HG03135 (cell line): ENCODE data around the gene ASPHD1.
A peak's percentile ranks its signal among the peaks of the same experiment; 100 is the strongest.
"Not testable (repeated sequence)": the region's sequence is repeated elsewhere in the genome, so short reads cannot be mapped to it uniquely, and the experiment has no call there.

Source experiments
- ATAC-seq: cut with Tn5 transposase; IDR thresholded peaks from one replicate; pipeline ENCODE4 v1.9.1; 2021; ENCODE audit warnings: mild to moderate bottlenecking, moderate library complexity; ENCODE audit not compliant: unreplicated experiment

Gene ASPHD1

DNA sequence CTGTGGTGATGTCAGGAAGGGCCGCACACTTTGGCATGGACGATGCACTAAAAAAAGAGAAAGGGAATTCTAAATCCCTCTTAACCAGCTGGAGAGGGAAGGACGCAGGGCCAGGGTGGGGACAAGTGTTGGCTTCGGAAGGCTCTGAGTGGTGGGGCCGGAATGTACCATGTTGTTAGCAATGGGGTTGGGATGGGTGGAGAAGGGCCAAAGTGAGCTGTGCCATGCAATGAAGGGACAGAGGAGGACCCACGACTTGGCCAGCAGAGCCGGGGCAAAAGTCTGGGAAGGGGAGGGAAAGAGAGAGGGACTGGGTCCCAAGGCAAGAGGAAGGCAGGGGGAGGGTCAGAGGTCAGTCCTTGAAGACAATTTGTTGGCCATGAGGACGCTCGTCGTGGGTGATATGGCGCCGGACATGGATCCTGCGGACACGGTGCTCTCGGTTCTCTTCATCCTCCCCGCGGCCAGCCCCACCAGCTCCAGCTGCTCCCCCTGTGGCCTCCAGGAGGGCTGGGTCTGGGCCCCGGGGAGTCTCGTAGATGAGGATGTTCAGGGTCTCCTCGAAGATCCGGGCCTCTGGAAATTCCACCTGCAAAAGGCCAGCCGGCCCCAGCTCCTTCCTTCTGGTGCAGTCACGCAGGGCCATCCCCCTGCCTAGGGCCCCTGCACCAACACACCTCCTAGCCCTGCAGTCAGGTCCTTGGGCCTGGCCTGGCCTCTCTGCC, 6.4 kb downstream of the ASPHD1 start:
- ATAC-seq: no peak

DNA sequence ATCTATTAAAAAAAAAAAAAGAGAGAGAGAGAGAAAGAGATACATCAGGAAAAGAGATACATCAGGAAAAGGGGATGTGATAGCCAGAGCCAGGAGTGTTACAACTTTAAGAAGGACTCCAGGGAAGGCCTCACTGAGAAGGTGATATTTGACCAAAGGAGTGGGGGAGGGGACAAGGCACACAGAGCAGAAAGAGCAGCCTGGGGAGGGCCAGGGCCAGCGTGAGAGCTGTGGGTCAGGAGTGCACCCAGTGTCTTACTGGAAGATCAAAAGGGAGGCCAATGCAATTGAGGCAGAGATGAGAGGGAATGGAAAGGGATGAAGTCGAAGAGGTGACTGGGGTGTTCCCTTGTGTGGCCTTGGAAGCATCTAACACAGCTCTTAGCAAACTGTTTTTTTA, 7.7 kb downstream of the ASPHD1 start:
- no peak for ATAC-seq

DNA sequence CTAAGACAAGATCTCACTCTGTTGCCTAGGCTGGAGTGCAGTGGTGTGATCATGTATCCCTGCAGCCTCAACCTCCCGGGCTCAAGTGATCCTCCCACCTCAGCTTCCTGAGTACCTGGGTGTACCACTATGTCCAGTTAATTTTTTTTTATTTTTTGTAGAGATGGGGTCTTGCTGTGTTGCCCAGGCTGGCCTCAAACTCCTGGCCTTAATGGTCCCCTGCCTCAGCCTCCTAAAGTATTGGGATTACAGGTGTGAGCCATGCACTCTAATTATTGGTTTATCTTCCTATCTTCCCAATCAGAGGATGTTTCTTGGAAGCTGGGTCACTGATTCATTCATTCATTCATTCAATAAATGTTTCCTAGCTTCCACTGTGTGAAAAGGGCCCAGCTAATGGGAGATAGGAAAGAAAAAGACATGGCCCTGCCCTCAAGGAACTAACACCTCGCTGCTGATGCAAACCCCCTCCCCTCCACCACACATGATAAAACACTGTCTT, 8.5 kb downstream of the ASPHD1 start:
- no peak for ATAC-seq

DNA sequence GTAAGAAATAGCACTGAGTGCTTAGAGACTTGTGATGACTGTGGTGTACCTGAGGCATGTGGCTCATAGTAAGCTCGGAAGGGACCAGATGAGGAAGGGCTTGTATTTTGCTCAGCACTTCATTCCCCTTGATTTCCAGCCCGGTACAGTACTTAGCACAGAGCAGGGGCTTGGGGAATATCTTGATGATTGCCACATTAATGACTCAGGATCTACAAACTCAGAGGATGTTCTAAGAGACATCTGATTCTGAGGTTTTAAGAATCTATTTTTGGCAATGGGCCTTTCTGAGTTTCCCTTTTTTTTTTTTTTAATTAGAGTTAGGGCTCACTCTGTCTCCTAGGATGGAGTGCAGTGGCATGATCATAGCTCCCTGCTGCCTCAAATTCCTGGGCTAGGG, 9.1 kb downstream of the ASPHD1 start:
- no peak for ATAC-seq

DNA sequence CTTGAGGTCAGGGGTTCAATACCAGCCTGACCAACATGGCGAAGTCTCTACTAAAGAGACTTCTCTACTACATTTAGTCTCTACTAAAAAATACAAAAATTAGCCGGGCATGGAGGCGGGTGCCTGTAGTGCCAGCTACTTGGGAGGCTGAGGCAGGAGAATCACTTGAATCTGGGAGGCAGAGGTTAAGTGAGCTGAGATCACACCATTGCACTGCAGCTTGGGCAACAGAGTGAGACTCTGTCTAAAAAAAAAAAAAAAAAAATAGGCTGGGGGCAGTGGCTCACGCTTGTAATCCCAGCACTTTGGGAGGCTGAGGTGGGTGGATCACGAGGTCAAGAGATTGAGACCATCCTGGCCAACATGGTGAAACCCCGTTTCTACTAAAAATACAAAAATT, 9.6 kb downstream of the ASPHD1 start:
- ATAC-seq: not testable (repeated sequence)

DNA sequence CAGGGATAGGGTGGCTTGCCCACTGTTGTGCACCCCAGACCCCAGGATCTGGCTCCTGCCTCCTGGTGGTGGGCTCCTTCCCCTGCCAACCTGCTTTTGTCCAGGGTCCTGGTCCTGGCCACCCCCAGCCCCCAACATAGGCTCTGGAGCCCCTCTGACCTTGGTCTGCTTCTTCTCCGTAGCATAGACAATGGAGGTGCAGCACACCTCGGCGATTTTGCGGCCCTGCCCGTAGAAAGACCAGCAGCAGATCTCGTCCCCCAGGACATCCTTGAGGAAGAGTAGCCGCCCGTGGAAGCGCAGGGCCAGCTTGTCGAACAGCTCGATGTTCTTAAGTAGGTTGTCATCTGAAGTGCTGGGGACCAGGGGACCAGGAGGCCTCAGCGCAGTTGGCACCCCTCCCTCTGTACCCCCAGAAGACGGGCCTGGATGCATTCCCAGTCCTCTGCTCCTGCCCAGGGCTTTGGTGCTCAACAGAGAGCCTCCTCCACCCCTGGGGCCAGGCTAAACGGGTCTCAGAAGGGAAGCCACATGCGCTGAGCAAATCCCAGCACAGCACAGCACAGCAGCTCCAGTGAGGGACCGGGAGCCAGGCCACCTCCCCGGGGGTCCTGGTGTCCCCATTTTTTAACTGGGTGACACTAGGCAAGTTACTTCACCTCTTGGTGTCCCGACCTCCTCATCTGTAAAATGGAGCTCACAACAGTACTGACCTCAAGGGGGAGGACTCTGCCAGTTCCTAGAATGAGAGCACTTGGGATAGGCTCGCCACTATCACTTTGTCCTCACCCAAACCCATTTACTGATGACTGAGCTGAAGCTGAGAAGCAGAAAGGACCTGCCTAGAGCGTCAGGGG, 10.8 kb downstream of the ASPHD1 start:
- no peak for ATAC-seq

DNA sequence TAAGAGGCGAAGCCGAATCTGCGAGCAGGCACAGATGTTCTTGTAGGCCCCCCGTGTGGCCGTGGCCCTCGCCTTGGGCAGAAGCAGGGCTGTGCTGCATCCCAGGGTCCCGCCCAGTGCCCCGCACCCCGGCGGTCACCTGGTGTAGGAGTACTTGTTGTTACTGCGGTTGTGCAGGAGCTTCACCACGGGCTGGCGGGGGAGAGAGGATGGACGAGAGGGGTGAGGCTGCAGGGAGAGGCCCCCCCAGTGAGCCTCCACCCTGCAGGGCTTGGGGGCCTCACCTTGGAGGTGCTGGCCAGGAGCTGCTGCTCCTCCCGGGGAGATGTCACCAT, 11.4 kb downstream of the ASPHD1 start:
- ATAC-seq: no peak

DNA sequence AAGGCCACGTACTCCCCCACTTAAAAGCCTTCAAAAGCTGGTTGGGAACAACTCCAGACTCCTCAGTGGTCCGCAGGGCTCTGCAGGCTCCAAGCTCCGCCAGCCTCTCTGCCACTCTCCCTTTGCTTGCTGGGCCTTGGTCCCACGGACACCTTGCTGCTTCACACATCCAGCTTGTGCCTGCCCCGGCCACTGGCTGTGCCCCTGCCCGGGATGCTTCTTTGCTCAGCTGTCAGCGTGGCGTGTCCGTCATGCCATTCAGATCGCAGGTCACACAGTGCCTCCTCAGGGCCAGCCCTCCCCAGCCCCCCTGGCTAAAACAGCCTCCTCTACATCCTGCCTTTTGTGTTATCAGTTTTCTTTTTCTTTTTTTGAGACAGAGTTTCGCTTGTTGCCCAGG, 11.8 kb downstream of the ASPHD1 start:
- no peak for ATAC-seq

DNA sequence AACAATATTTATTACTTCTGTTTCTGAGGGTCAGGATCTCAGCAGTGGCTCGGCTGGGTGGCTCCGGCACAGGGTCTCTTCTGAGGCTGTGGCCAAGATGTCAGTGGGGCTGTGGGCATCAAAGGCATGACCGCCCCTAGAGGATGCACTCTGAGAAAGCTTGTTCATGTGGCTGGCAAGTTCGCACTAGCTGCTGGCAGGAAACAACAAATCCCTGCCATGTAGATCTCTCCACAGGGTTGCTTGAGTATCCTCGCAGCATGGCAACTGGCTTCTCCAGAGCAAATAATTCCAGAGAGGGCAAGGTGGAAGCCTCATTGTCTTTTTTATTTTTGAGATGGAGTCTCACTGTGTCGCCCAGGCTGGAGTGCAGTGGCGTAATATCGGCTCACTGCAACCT, 13.2 kb downstream of the ASPHD1 start:
- ATAC-seq: no peak

DNA sequence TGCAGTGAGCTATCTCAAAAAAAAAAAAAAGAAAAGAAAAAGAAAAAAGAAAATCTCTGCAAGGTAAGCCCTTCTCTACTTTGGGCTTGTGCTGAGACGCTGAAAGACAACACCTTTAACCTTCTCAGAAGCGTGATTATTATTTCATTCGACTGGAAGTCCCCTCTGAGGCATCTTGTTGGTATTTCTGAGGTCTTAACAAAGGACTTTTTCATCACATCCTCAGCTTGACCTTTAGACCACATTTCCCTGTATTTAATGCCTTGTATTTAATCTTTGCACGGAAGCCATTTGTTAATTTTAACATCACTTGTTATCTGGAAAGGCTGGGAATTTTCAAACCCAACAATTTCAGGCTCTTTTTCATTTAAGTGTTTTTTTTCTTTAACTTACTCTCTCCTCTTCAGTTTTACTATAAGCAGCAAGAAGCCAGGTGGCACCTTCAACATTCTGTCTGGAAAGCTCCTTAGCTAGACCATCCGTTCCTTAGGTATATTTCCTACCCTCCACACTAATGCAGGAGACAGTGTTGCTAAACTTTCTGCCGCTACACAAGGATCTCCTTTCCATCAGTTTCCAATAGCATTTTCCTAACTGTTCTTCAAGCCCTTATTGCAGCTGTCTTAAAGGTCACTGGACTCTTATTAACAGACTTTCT, 15.4 kb downstream of the ASPHD1 start:
- no peak for ATAC-seq

DNA sequence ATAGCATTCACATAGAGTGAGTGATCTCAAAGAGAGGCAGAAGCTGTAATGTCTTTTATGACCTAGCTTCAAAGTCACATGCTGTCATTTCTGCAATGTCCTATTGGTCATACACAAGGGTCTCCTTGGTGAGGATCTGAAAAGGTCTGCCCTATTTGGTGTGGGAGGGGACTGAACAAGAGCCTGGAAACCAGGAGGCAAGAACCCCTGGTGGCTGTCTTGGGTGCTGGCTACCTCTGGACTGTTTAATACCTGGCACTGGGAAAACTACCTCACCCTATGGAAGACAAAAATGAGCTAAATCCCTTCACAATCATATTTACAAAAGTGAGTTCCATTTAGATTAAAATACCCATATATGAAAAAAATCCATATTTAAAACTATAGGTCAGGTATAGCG, 16.7 kb downstream of the ASPHD1 start:
- no peak for ATAC-seq

DNA sequence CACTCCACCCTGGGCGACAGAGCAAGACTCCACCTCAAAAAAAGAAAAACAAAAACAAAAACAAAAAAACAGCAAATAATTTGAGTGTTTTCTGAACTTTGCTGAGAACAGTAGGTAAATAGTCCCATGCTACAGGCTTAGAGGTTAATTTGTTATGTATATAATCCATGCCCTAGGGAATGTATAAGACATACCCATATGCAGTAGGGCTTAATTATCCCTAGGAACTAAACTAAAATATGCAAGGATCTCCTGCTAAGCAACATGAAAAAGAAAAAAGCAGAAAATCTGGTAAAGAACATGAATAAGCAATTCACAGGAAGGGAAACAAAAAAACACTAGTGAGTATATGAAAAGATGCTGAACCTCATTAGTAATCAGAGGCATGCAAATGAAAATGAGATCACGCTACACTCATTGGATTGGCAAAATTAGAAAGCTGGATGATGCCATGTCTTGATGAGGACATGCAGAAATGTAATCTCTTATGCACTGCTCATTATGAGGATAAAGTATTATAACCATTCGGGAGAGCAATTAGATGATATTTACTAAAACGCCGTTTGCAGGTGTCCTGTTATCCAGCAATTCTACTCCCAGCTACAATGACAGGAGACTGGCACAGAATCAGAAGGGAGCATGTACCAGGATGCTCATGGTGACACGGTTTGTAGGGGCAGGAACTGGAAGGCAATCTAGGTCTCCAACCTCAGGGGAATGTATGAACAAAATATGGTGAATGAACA, 20.2 kb downstream of the ASPHD1 start:
- ATAC-seq: no peak

DNA sequence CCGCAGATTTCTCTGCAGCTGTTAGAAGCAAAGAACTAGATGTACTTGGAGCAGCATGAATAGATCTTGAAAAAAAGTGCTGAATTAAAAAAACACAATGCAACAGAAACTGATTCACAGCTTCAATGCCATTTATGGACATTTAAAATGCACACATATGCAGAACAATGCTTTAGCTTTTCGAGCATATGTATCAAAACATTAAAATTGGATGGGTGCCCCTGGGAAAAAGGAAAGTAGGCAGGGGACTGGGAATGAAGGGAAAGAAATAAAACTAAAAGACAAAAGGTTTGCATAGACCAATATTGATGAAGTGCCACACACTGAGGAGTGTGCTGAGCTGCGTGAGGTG, 20.7 kb downstream of the ASPHD1 start:
- no peak for ATAC-seq

DNA sequence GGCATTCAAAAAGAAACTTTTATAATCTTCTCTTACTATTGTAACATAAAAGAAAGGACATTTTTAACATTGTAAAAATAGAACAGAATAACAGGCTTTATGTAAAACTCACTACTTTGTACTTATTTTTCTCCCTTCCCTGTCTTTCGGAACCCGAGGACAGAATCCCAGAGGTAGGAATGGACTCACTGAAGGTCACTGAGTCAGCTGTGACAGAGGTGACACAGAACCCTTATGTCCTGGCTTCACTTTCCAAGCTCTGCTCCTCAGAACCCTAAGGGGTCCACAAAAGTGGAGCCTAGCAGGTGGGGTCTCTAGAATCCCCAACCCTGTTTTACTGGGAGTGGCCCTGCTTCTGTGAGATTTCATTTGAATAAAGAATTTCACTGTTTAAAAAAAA, 22.0 kb downstream of the ASPHD1 start:
- no peak for ATAC-seq

DNA sequence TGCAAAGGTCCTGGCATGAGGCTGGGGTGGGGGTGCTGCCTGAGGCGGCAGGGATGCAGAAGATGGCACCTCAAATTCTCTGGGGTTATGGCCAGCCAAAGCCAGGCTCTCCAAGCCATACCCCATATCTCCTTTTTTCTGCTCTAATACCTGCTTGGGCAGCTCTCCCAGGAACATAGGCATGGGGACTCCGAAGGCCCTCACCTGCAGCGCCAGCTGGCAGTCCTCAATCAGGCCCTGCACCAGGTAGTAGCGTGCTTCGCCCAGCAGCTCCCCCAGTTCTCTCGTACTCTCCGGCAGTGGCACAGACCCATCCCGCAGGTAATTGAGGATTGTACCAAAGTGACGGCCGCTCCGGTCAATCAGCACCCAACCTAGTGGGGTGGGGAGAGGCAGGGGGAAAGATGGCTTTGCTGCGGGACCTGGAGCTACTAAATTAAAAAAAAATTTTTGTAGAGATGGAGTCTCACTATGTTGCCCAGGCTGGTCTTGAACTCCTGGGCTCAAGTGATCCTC, 22.8 kb downstream of the ASPHD1 start:
- no peak for ATAC-seq

DNA sequence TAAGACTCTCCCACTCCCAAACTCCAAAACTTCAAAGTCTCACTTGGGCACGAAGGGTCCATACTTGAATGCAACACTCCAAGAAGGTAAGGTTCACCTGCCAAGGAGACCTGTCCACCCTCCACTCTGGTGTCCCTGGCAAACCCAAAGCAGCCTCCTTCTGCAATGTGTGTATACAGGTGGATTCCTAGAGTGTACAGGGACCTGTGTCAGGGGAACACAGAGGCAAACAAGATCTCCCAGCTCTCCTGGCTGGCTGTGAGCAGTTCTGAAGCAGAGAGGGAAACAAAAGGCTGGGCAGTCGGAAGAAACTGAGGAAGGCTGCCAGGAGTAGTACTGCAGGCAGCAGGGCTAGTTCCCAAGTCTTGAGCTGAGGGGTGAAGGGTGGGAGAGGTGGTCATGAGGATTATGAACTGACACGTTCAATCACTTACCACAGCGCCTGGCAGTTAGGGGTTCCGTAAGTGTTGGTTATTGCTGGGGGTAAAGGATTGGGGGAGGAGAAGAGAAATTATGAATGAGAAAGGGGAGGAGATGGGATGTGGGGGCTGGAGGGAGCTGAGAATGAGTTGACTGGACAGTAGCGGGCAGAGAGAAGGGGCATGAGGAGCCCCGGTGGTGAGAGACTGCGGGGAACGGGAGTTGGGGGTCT, 24.9 kb downstream of the ASPHD1 start:
- no peak for ATAC-seq

DNA sequence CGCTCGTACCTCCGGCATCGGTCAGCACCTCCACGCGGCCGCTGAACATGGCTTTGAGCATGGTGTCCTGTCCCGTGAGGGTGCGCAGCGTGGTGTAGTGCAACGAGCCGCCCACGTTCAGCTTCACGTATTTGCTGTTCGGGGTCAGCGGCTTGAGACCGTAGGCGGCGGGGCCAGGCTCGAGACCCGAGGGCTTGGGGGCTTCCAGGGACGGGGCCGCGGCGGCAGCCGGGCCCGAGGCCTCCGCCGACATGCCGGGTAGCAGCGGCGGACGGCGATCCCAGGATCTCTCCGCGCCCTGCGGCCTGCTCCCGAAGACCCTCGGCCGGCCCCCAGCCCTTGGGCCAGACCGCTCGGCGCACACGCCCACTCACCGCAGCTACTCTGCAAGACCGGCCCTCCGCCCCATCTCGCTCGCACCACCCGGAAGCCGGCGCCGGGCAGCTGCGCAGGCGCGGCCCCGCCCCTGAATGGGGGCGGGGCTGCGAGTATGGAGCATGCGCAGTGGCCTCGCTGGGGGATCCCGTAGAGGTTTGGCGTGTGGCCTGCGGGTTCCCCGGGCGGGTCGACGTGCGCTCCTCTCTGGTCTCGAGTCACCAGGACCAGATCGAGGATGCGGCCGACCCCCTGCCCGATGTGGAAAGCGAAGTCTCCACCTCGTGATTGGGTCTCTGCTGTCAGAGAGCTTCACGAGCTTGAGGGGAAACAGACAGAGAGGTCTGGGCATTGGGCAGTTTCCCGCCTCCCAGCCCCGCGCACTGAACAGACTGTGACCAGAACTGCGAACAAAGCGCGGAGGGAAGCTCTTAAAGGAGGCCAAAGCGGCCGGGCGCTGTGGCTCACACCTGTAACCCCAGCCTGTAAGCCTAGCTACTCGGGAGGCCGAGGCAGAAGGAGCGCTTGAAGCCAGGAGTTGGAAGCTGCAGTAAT, 25.8 kb downstream of the ASPHD1 start, which contains the start of gene KCTD13:
Gene KCTD13, minus strand, starts transcription at position 446 of the 930 bp plus-strand sequence. Its CDS starts 193 bp downstream, at position 253.
- ATAC-seq: peak; percentile 77

DNA sequence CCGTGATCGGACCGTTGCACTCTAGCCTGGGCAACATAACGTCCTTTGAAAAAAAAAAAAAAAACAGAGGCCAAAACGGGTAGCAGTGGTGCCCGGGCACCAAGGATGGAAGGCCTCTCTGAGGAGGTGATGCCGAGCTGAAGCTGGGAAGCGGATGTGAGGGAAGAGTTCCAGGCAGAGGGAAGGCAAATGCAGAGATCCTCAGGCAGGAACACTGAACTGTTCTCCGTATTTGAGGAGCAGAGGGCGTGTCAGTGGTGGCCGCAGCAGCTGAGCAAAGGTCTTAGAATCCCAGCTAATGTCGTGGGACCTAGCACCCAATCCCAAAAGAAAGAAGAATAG, 26.4 kb downstream of the ASPHD1 start:
- no peak for ATAC-seq
